Activated CD4-positive, alpha-beta memory T cell treated with anti-CD3 and anti-CD28 coated beads for 36 hours (primary cell): Measurements from ENCODE around the gene CLRN2. TPM values are rescaled to one million over a fixed set of nuclear protein-coding genes. Genes with fewer than 3 reads are reported as not detected.

ENCODE experiments used
- CTCF ChIA-PET: fragments of 350-600 bp; sonication (Branson Sonifier 250); formaldehyde crosslinking; loops from one replicate; lab custom pipeline; 2021; ENCODE audit warnings: antibody characterized with exemption, inconsistent platforms; lab: Charles Lee
- POLR2A ChIA-PET: fragments of 350-600 bp; sonication (Branson Sonifier 250); formaldehyde crosslinking; loops from one replicate; lab custom pipeline; 2021; ENCODE audit warnings: antibody characterized with exemption; lab: Charles Lee
- DNase-seq: peaks from one replicate; pipeline ENCODE4 v3.0.0-alpha.2; 2020
- H3K27ac Mint-ChIP-seq: one replicate; pipeline ENCODE4 v1.8.0; 2021; ENCODE audit warnings: mixed read lengths
- H3K27me3 Mint-ChIP-seq: one replicate; pipeline ENCODE4 v1.8.0; 2021; ENCODE audit warnings: mixed read lengths
- H3K36me3 Mint-ChIP-seq: one replicate; pipeline ENCODE4 v1.8.0; 2021; ENCODE audit warnings: mixed read lengths
- H3K4me1 Mint-ChIP-seq: one replicate; pipeline ENCODE4 v1.8.0; 2021; ENCODE audit warnings: low read depth, mixed read lengths
- H3K4me3 Mint-ChIP-seq: one replicate; pipeline ENCODE4 v1.8.0; 2021; ENCODE audit warnings: mild to moderate bottlenecking, mixed read lengths
- H3K9me3 Mint-ChIP-seq: one replicate; pipeline ENCODE4 v1.8.0; 2021; ENCODE audit warnings: mixed read lengths
- intact Hi-C: fragments of 100-400 bp; cut with micrococcal nuclease; formaldehyde crosslinking; loops from one replicate; pipeline ENCODE4 v1.15.1; 2023
- total RNA-seq, 2 experiments: library from RNA; stranded (reverse); gene quantifications; one replicate each; pipeline ENCODE4 v1.2.3, GENCODE V29; 2021

CLRN2 gene
- total RNA-seq, 2 experiments from 2014 or later = not detected

GRCh38 chr4:17490575-17491059 lies 24.3 kb upstream of the CLRN2 start:
- CTCF ChIA-PET = interaction anchor here (1.4 kb wide), 1 partner anchor 19 kb away, joined by 3 read pairs; no protein-coding TSS in a partner anchor
- H3K4me3 Mint-ChIP-seq = no peak overlapping the region
- DNase-seq = no peak
- POLR2A ChIA-PET = no interaction called here
- H3K4me1 Mint-ChIP-seq = peaks cover 8% of the 10 kb centered on the region
- intact Hi-C loops = no loop called here
- no peak overlapping the region for H3K27ac Mint-ChIP-seq
- H3K27me3 Mint-ChIP-seq = no peaks in the 10 kb centered on the region
- peaks cover 36% of the 10 kb centered on the region for H3K36me3 Mint-ChIP-seq
- H3K9me3 Mint-ChIP-seq = no peaks in the 10 kb centered on the region

- CTCF ChIA-PET = no interaction called here
Measured at GRCh38 chr4:17491196-17491595, 23.8 kb upstream of the CLRN2 start.

GRCh38 chr4:17492058-17492741 lies 22.8 kb upstream of the CLRN2 start:
- Mint-ChIP-seq H3K36me3 (peaks cover 24% of the 10 kb centered on the region), H3K27me3 (no peaks in the 10 kb centered on the region), H3K4me3 (no peak overlapping the region), H3K4me1 (peaks cover 8% of the 10 kb centered on the region), H3K9me3 (no peaks in the 10 kb centered on the region), H3K27ac (no peak overlapping the region)
- ChIA-PET POLR2A (no interaction called here), CTCF (no interaction called here)
- intact Hi-C loops = no loop called here
- DNase-seq = no peak

More at GRCh38 chr4:17491196-17491595, 23.8 kb upstream of the CLRN2 start:
- Mint-ChIP-seq H3K36me3 (peaks cover 34% of the 10 kb centered on the region), H3K4me1 (peaks cover 8% of the 10 kb centered on the region), H3K27ac (no peak overlapping the region), H3K4me3 (no peak overlapping the region), H3K9me3 (no peaks in the 10 kb centered on the region), H3K27me3 (no peaks in the 10 kb centered on the region)
- POLR2A ChIA-PET = no interaction called here
- no peak for DNase-seq
- intact Hi-C loops = no loop called here

- peaks cover 26% of the 10 kb centered on the region for H3K36me3 Mint-ChIP-seq
- intact Hi-C loops = no loop called here
- H3K4me1 Mint-ChIP-seq = peaks cover 8% of the 10 kb centered on the region
- CTCF ChIA-PET = no interaction called here
- no peak overlapping the region for H3K27ac Mint-ChIP-seq
- POLR2A ChIA-PET = no interaction called here
- H3K27me3 Mint-ChIP-seq = no peaks in the 10 kb centered on the region
- no peak overlapping the region for H3K4me3 Mint-ChIP-seq
- H3K9me3 Mint-ChIP-seq = no peaks in the 10 kb centered on the region
- no peak for DNase-seq
Measured at GRCh38 chr4:17492876-17493275, 22.1 kb upstream of the CLRN2 start.

- ChIA-PET CTCF (interaction anchor here (0.9 kb wide), 1 partner anchor 21 kb away, joined by 4 read pairs; no protein-coding TSS in a partner anchor), POLR2A (no interaction called here)
- DNase-seq = no peak
- H3K27ac Mint-ChIP-seq = no peak overlapping the region
- intact Hi-C loops = no loop called here
- H3K36me3 Mint-ChIP-seq = peaks cover 27% of the 10 kb centered on the region
- H3K4me3 Mint-ChIP-seq = no peak overlapping the region
- H3K4me1 Mint-ChIP-seq = peaks cover 8% of the 10 kb centered on the region
- H3K9me3 Mint-ChIP-seq = no peaks in the 10 kb centered on the region
- no peaks in the 10 kb centered on the region for H3K27me3 Mint-ChIP-seq
Measured at GRCh38 chr4:17493619-17494018, 21.3 kb upstream of the CLRN2 start.

- POLR2A ChIA-PET = interaction anchor here (0.6 kb wide), 1 partner anchor 8 kb away, joined by 4 read pairs; no protein-coding TSS in a partner anchor
- H3K4me1 Mint-ChIP-seq = peaks cover 8% of the 10 kb centered on the region
- no peak overlapping the region for H3K4me3 Mint-ChIP-seq
- no peaks in the 10 kb centered on the region for H3K9me3 Mint-ChIP-seq
- intact Hi-C loops = no loop called here
- peak overlapping the region; percentile 23 for H3K27ac Mint-ChIP-seq
- no peaks in the 10 kb centered on the region for H3K27me3 Mint-ChIP-seq
- peak; percentile 19 for DNase-seq
- CTCF ChIA-PET = interaction anchor here (0.9 kb wide), 1 partner anchor 22 kb away, joined by 4 read pairs; no protein-coding TSS in a partner anchor
- peaks cover 25% of the 10 kb centered on the region for H3K36me3 Mint-ChIP-seq
Measured at GRCh38 chr4:17494258-17495190, 20.4 kb upstream of the CLRN2 start.

GRCh38 chr4:17497890-17498523 lies 17.0 kb upstream of the CLRN2 start:
- Mint-ChIP-seq H3K36me3 (peaks cover 34% of the 10 kb centered on the region), H3K9me3 (no peaks in the 10 kb centered on the region), H3K4me1 (peaks cover 22% of the 10 kb centered on the region), H3K27ac (no peak overlapping the region), H3K27me3 (no peaks in the 10 kb centered on the region), H3K4me3 (no peak overlapping the region)
- intact Hi-C loops = no loop called here
- DNase-seq = no peak
- ChIA-PET CTCF (interaction anchor here (2.0 kb wide), 1 partner anchor 26 kb away, joined by 11 read pairs; no protein-coding TSS in a partner anchor), POLR2A (no interaction called here)

- intact Hi-C loops = no loop called here
- no peaks in the 10 kb centered on the region for H3K27me3 Mint-ChIP-seq
- peaks cover 48% of the 10 kb centered on the region for H3K36me3 Mint-ChIP-seq
- H3K4me1 Mint-ChIP-seq = peaks cover 15% of the 10 kb centered on the region
- H3K9me3 Mint-ChIP-seq = no peaks in the 10 kb centered on the region
- POLR2A ChIA-PET = no interaction called here
- H3K4me3 Mint-ChIP-seq = no peak overlapping the region
- DNase-seq = no peak
- H3K27ac Mint-ChIP-seq = no peak overlapping the region
- CTCF ChIA-PET = no interaction called here
Measured at GRCh38 chr4:17500574-17500973, 14.4 kb upstream of the CLRN2 start.

GRCh38 chr4:17502756-17503155 lies 12.2 kb upstream of the CLRN2 start:
- POLR2A ChIA-PET = no interaction called here
- Mint-ChIP-seq H3K27me3 (no peaks in the 10 kb centered on the region), H3K4me1 (peaks cover 21% of the 10 kb centered on the region), H3K9me3 (no peaks in the 10 kb centered on the region), H3K4me3 (no peak overlapping the region), H3K36me3 (peaks cover 59% of the 10 kb centered on the region), H3K27ac (no peak overlapping the region)
- intact Hi-C loops = no loop called here
- no peak for DNase-seq
- CTCF ChIA-PET = interaction anchor here (1.2 kb wide), 1 partner anchor 31 kb away, joined by 4 read pairs; no protein-coding TSS in a partner anchor

GRCh38 chr4:17504081-17504480 lies 10.9 kb upstream of the CLRN2 start:
- CTCF ChIA-PET = interaction anchor here (1.3 kb wide), 1 partner anchor 9 kb away, joined by 3 read pairs; no protein-coding TSS in a partner anchor

GRCh38 chr4:17510582-17510981 lies 4.4 kb upstream of the CLRN2 start:
- Mint-ChIP-seq H3K36me3 (peaks cover 19% of the 10 kb centered on the region), H3K9me3 (no peaks in the 10 kb centered on the region), H3K27me3 (no peaks in the 10 kb centered on the region), H3K4me1 (peaks cover 31% of the 10 kb centered on the region), H3K27ac (no peak overlapping the region), H3K4me3 (peak overlapping the region; percentile 99)
- ChIA-PET CTCF (interaction anchor here (1.5 to 2.2 kb wide), 2 partner anchors 38 to 126 kb away, joined by 3 to 8 read pairs; no protein-coding TSS in a partner anchor), POLR2A (no interaction called here)
- intact Hi-C loops = loop anchor here (2.0 kb wide), 1 partner anchor 512 kb away; no protein-coding TSS in a partner anchor
- peak; percentile 12 for DNase-seq

More at GRCh38 chr4:17504081-17504480, 10.9 kb upstream of the CLRN2 start:
- intact Hi-C loops = no loop called here
- H3K27me3 Mint-ChIP-seq = no peaks in the 10 kb centered on the region
- no peaks in the 10 kb centered on the region for H3K9me3 Mint-ChIP-seq
- peaks cover 21% of the 10 kb centered on the region for H3K4me1 Mint-ChIP-seq
- no peak overlapping the region for H3K4me3 Mint-ChIP-seq
- peaks cover 53% of the 10 kb centered on the region for H3K36me3 Mint-ChIP-seq
- no peak for DNase-seq
- POLR2A ChIA-PET = no interaction called here
- H3K27ac Mint-ChIP-seq = no peak overlapping the region
